B cell (primary cell): ENCODE results near the gene PDLIM7. TPM values are rescaled to one million over a fixed set of nuclear protein-coding genes. Genes with fewer than 3 reads are reported as not detected.

ENCODE experiments used
- ATAC-seq: fragments of 200-7000 bp; cut with Tn5 transposase; one replicate; pipeline ENCODE4 v1.10.0; 2021; ENCODE audit warnings: low read depth, mild to moderate bottlenecking, moderate number of reproducible peaks, moderate library complexity
- CTCF ChIA-PET: fragments of 350-600 bp; sonication (Branson Sonifier 250); formaldehyde crosslinking; loops from one replicate; lab custom pipeline; 2021; ENCODE audit warnings: antibody characterized with exemption, inconsistent platforms; lab: Charles Lee
- POLR2A ChIA-PET: fragments of 350-600 bp; sonication (Branson Sonifier 250); formaldehyde crosslinking; loops from one replicate; lab custom pipeline; 2021; ENCODE audit warnings: antibody characterized with exemption; lab: Charles Lee
- DNase-seq: peaks from one replicate; pipeline ENCODE4 v3.0.0; 2013
- H2AFZ ChIP-seq: 2 replicates; pipeline ENCODE4 v1.6.1; 2012; ENCODE audit warnings: mild to moderate bottlenecking, low read depth, low read length; ENCODE audit not compliant: insufficient read depth, poor library complexity, severe bottlenecking
- H3K27ac ChIP-seq, 2 donors: 1 replicate in 1 of 2; 2 replicates in 1 of 2; pipeline ENCODE4 v1.5.1; 2012 to 2013; ENCODE audit warnings: low read length in 2 of 2, mild to moderate bottlenecking in 2 of 2, moderate library complexity in 1 of 2
- H3K27me3 ChIP-seq, 4 experiments: fragments of 200-600 bp in 1 of 4; sonication (generic) in 1 of 4; replicated peaks in 1 of 4; 1 replicate in 2 of 4; 2 replicates in 2 of 4; pipeline versions ENCODE4 v1.6.1 to v1.7.0; 2013 to 2016; ENCODE audit warnings: low read length in 3 of 4, mild to moderate bottlenecking in 2 of 4, mixed read lengths in 1 of 4, moderate library complexity in 1 of 4; ENCODE audit not compliant: insufficient read depth in 4 of 4, control insufficient read depth in 3 of 4; ENCODE audit errors: control extremely low read depth in 1 of 4
- H3K36me3 ChIP-seq, 2 experiments: replicated peaks in 1 of 2; 1 replicate in 1 of 2; 2 replicates in 1 of 2; pipeline versions ENCODE4 v1.6.1 to v1.7.1; 2013; ENCODE audit warnings: low read length in 1 of 2; ENCODE audit not compliant: insufficient read depth in 2 of 2, control insufficient read depth in 1 of 2; ENCODE audit errors: control extremely low read depth in 1 of 2, extremely low read depth in 1 of 2
- H3K4me1 ChIP-seq, 2 donors: fragments of 200-600 bp in 1 of 2; sonication (generic) in 1 of 2; 1 replicate in 1 of 2; 2 replicates in 1 of 2; pipeline versions ENCODE4 v1.5.1 to v1.6.1; 2013 to 2017; ENCODE audit warnings: low read length in 2 of 2; ENCODE audit not compliant: control insufficient read depth in 2 of 2, insufficient read depth in 2 of 2
- H3K4me2 ChIP-seq: replicated peaks from 2 replicates; pipeline ENCODE3; 2012; ENCODE audit warnings: mild to moderate bottlenecking, low read depth, low read length; ENCODE audit not compliant: poor library complexity, severe bottlenecking
- H3K4me3 ChIP-seq, 5 experiments: fragments of 200-600 bp in 1 of 5; sonication (generic) in 1 of 5; 1 replicate in 3 of 5; 2 replicates in 2 of 5; pipeline versions ENCODE4 v1.5.1 to v1.7.0; 2011 to 2016; ENCODE audit warnings: low read length in 4 of 5, mild to moderate bottlenecking in 4 of 5, low read depth in 2 of 5, control low read depth in 1 of 5, moderate library complexity in 1 of 5; ENCODE audit not compliant: insufficient read depth in 1 of 5; ENCODE audit errors: control extremely low read depth in 1 of 5, extremely low read depth in 1 of 5
- H3K79me2 ChIP-seq: fragments of 200-600 bp; sonication (generic); one replicate; pipeline ENCODE4 v1.6.0; 2016; ENCODE audit warnings: low read length; ENCODE audit not compliant: control insufficient read depth, insufficient read depth
- H3K9ac ChIP-seq: fragments of 200-600 bp; sonication (generic); 2 replicates; pipeline ENCODE4 v1.6.1; 2017; ENCODE audit warnings: mild to moderate bottlenecking, low read length, moderate library complexity
- H3K9me3 ChIP-seq, 3 donors: one replicate each; pipeline versions ENCODE4 v1.6.1 to v1.7.1; 2013; ENCODE audit warnings: low read length in 2 of 3; ENCODE audit not compliant: control insufficient read depth in 2 of 3, insufficient read depth in 1 of 3; ENCODE audit errors: control extremely low read depth in 1 of 3
- H4K20me1 ChIP-seq: 2 replicates; pipeline ENCODE4 v1.6.0; 2012; ENCODE audit warnings: mild to moderate bottlenecking, low read length; ENCODE audit not compliant: insufficient read depth, control insufficient read depth, poor library complexity, severe bottlenecking
- H3K27ac Mint-ChIP-seq: one replicate; pipeline ENCODE4 v1.8.0; 2021; ENCODE audit warnings: mixed read lengths
- H3K27me3 Mint-ChIP-seq: one replicate; pipeline ENCODE4 v1.8.0; 2021; ENCODE audit warnings: mixed read lengths
- H3K4me1 Mint-ChIP-seq: one replicate; pipeline ENCODE4 v1.8.0; 2021; ENCODE audit warnings: mixed read lengths
- H3K4me3 Mint-ChIP-seq: one replicate; pipeline ENCODE4 v1.8.0; 2021; ENCODE audit warnings: mixed read lengths
- H3K9me3 Mint-ChIP-seq: one replicate; pipeline ENCODE4 v1.8.0; 2022; ENCODE audit warnings: mixed read lengths; ENCODE audit not compliant: insufficient read depth
- EZH2 ChIP-seq: IDR thresholded peaks from 2 replicates; pipeline ENCODE4 v1.6.1; 2012; ENCODE audit warnings: borderline replicate concordance, low read depth, mild to moderate bottlenecking, moderate library complexity, low read length; ENCODE audit not compliant: insufficient read depth, poor library complexity, severe bottlenecking
- WGBS: methylation state at CpG from one replicate; pipeline ENCODE4 v1.1.5; 2013; ENCODE audit warnings: missing lambda C conversion rate; ENCODE audit not compliant: insufficient coverage; 5-methylcytosine and 5-hydroxymethylcytosine counted together
- intact Hi-C: fragments of 100-400 bp; cut with micrococcal nuclease; formaldehyde crosslinking; loops from one replicate; pipeline ENCODE4 v1.10.0; 2022
- polyA plus RNA-seq: library from polyadenylated mRNA; depleted of rRNA; stranded (reverse); fragments of >200 nt; gene quantifications from 2 replicates; pipeline ENCODE4 v1.2.3, GENCODE V29; 2012
- total RNA-seq, 2 donors: library from RNA; stranded (reverse); fragments of 120-200 nt in 1 of 2; gene quantifications; 1 replicate in 1 of 2; 2 replicates in 1 of 2; pipeline versions ENCODE4 v1.2.3 to v1.2.4, GENCODE V29; 2013 to 2022
- TF ChIP-seq, protein P1 (sequence below): fragments of 200-600 bp; IDR thresholded peaks from one replicate; pipeline ENCODE4 v1.8.0; 2022; ENCODE audit warnings: antibody characterized with exemption, mild to moderate bottlenecking

Gene PDLIM7
- total and polyA plus RNA-seq, 2 donors (not counting 1 experiment from before 2014, with no cell fraction given), result 23.9 to 25.8 TPM

DNA sequence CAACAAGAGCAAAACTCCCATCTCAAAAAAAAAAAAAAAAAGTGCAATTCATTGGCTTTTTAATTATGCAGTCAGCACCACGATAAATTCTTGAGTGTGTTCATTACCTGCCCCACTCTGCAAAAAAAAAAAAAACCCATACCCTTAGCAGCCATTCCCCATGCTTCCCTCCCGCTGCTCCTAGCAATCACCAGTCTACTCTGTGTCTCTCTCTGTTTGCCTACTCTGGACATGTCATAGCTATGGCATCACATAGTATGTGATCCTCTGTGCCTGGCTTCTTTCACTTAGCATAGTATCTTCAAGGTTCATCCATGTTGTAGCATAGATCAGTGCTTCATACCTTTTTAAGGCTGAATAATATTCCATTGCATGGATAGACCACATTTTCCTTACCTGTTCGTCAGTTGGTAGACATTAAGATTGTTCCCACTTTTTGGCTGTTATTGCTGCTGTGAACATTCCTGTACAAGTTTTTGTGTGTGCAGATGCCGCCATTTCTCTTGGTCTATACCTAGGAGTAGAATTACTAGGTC is 57.8 kb downstream of the PDLIM7 start:
- H3K4me1 ChIP-seq, result peaks cover 1 to 14% of the 10 kb centered on the region in 2 donors
- H3K4me1 Mint-ChIP-seq, result peaks cover 22% of the 10 kb centered on the region

DNA sequence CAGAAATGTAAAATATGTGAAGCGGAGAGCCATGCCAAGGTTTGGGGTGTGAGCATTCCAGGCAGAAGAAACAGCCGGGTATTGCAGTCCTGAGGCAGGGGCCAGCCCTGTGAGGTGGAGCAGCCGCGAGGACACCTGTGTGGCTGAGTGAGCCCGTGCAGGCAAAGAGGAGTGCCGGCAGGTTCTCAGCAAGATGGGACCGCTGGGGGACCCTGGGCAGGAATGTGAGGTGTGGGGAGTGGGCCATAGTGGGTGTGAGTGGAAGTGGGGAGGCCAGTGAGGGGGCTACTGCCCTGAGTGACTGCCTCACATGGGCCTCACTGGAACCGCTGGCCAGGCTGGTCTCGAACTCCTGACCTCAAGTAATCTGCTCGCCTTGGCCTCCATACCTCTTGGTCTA is 58.9 kb downstream of the PDLIM7 start:
- H3K4me1 Mint-ChIP-seq, result peaks cover 18% of the 10 kb centered on the region
- TF ChIP-seq, protein P1, sequence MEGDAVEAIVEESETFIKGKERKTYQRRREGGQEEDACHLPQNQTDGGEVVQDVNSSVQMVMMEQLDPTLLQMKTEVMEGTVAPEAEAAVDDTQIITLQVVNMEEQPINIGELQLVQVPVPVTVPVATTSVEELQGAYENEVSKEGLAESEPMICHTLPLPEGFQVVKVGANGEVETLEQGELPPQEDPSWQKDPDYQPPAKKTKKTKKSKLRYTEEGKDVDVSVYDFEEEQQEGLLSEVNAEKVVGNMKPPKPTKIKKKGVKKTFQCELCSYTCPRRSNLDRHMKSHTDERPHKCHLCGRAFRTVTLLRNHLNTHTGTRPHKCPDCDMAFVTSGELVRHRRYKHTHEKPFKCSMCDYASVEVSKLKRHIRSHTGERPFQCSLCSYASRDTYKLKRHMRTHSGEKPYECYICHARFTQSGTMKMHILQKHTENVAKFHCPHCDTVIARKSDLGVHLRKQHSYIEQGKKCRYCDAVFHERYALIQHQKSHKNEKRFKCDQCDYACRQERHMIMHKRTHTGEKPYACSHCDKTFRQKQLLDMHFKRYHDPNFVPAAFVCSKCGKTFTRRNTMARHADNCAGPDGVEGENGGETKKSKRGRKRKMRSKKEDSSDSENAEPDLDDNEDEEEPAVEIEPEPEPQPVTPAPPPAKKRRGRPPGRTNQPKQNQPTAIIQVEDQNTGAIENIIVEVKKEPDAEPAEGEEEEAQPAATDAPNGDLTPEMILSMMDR, result no peak
- no peak for TF ChIP-seq EZH2
- ATAC-seq, result no peak
- WGBS, result 98% methylated on average over 4 of the region's 10 CpGs
- Histone ChIP-seq H3K27ac (no peak overlapping the region), H3K4me3 (no peak overlapping the region), H3K4me1 (peaks cover 0 to 19% of the 10 kb centered on the region in 2 donors), H3K9me3 (no peaks in the 10 kb centered on the region), H3K27me3 (no peaks in the 10 kb centered on the region), H2AFZ (no peak overlapping the region), H3K79me2 (peaks cover 39% of the 10 kb centered on the region), H4K20me1 (peaks cover 98% of the 10 kb centered on the region), H3K4me2 (no peak overlapping the region), H3K36me3 (peaks cover 4 to 90% of the 10 kb centered on the region in 2 experiments), H3K9ac (no peak overlapping the region)
- H3K9me3 Mint-ChIP-seq, result no peaks in the 10 kb centered on the region
- peak overlapping the region; percentile 44 for H3K27ac Mint-ChIP-seq
- ChIA-PET POLR2A (no interaction called here), CTCF (interaction anchor here (1.2 to 21.3 kb wide), 3 partner anchors 9 to 33 kb away, joined by 3 to 628 read pairs (median 143); partner anchors contain the start of genes F12, GRK6 and PFN3)
- no peak for DNase-seq
- H3K4me3 Mint-ChIP-seq, result no peak overlapping the region
- H3K27me3 Mint-ChIP-seq, result no peaks in the 10 kb centered on the region
- intact Hi-C loops, result no loop called here

More for the DNA sequence above, 57.8 kb downstream of the PDLIM7 start:
- ChIA-PET POLR2A (interaction anchor here (10.8 kb wide), 1 partner anchor 8 kb away, joined by 103 read pairs; no protein-coding TSS in a partner anchor), CTCF (interaction anchor here (0.7 to 21.3 kb wide), 5 partner anchors 8 to 50 kb away, joined by 3 to 628 read pairs (median 3); partner anchors contain the start of genes F12, GRK6 and PFN3)
- TF ChIP-seq, protein P1, result no peak
- no peak for TF ChIP-seq EZH2
- Histone ChIP-seq H3K36me3 (peaks cover 4 to 82% of the 10 kb centered on the region in 2 experiments), H4K20me1 (peaks cover 98% of the 10 kb centered on the region), H2AFZ (no peak overlapping the region), H3K4me2 (no peak overlapping the region), H3K9me3 (no peaks in the 10 kb centered on the region), H3K79me2 (peaks cover 29% of the 10 kb centered on the region), H3K9ac (no peak overlapping the region), H3K4me3 (no peak overlapping the region), H3K27ac (peak overlapping the region in 1 of 2 donors; percentile 19), H3K27me3 (no peaks in the 10 kb centered on the region)
- Mint-ChIP-seq H3K27ac (peak overlapping the region; percentile 47), H3K4me3 (no peak overlapping the region), H3K27me3 (no peaks in the 10 kb centered on the region), H3K9me3 (no peaks in the 10 kb centered on the region)
- WGBS, result 100% methylated on average over 2 of the region's 4 CpGs
- no peak for ATAC-seq
- intact Hi-C loops, result no loop called here
- DNase-seq, result no peak
